Esophagus (tissue), 2 donors: ENCODE measurements around the gene ITPRIPL2. TPM values are rescaled to one million over a fixed set of nuclear protein-coding genes. Genes with fewer than 3 reads are reported as not detected.

Experiments used
- H3K27ac ChIP-seq, 2 donors: one replicate each; pipeline ENCODE4 v1.5.1; 2013; ENCODE audit warnings: low read depth in 2 of 2, mild to moderate bottlenecking in 2 of 2, inconsistent platforms in 1 of 2, low read length in 1 of 2, moderate library complexity in 1 of 2
- H3K27me3 ChIP-seq, 2 donors: one replicate each; pipeline ENCODE4 v1.6.1; 2013; ENCODE audit warnings: low read length in 2 of 2, control low read depth in 1 of 2, mild to moderate bottlenecking in 1 of 2; ENCODE audit not compliant: insufficient read depth in 2 of 2, control insufficient read depth in 1 of 2
- H3K36me3 ChIP-seq, 2 donors: one replicate each; pipeline ENCODE4 v1.6.1; 2013; ENCODE audit warnings: low read length in 1 of 2; ENCODE audit not compliant: control insufficient read depth in 2 of 2, insufficient read depth in 2 of 2
- H3K4me1 ChIP-seq, 2 donors: one replicate each; pipeline ENCODE4 v1.6.1; 2013; ENCODE audit warnings: low read length in 1 of 2; ENCODE audit not compliant: control insufficient read depth in 2 of 2, insufficient read depth in 2 of 2
- H3K4me3 ChIP-seq, 2 donors: one replicate each; pipeline ENCODE4 v1.5.1; 2013; ENCODE audit warnings: low read length in 2 of 2, mild to moderate bottlenecking in 2 of 2, low read depth in 1 of 2, moderate library complexity in 1 of 2
- H3K9me3 ChIP-seq, 2 donors: one replicate each; pipeline ENCODE4 v1.6.1; 2013; ENCODE audit warnings: mild to moderate bottlenecking in 2 of 2, low read depth in 1 of 2, low read length in 1 of 2, moderate library complexity in 1 of 2; ENCODE audit not compliant: control insufficient read depth in 2 of 2, insufficient read depth in 1 of 2
- WGBS, 2 donors: extraction: QIAGEN DNeasy Blood & Tissue Kit; methylation state at CpG; one replicate each; pipeline ENCODE4 v1.1.7; 2013; 5-methylcytosine and 5-hydroxymethylcytosine counted together
- polyA plus RNA-seq, 2 donors: library from polyadenylated mRNA; stranded (reverse); fragments of 200-250 nt; gene quantifications; one replicate each; pipeline ENCODE4 v1.2.3, GENCODE V29; 2013
- donor health status: healthy with polysubstance abuse.
- donor health status: Bipolar disorder and iron deficiency.

The ITPRIPL2 gene
- polyA plus RNA-seq, 2 donors = 10.5 to 13.3 TPM

- no peaks in the 10 kb centered on the region for H3K27me3 ChIP-seq
- no peak overlapping the region for H3K27ac ChIP-seq
- no peaks in the 10 kb centered on the region for H3K9me3 ChIP-seq
- H3K4me1 ChIP-seq = no peaks in the 10 kb centered on the region
- no peaks in the 10 kb centered on the region for H3K36me3 ChIP-seq
- H3K4me3 ChIP-seq = no peak overlapping the region
- WGBS, 2 donors = 77 to 89% methylated on average over 2 of the region's 2 CpGs
Observed at GRCh38 chr16:19092653-19093410, 20.9 kb upstream of the ITPRIPL2 start.

- H3K36me3 ChIP-seq = no peaks in the 10 kb centered on the region
- H3K4me1 ChIP-seq = no peaks in the 10 kb centered on the region
- 80 to 84% methylated on average over 15 of the region's 15 CpGs for WGBS, 2 donors
- no peaks in the 10 kb centered on the region for H3K27me3 ChIP-seq
- H3K4me3 ChIP-seq = no peak overlapping the region
- no peak overlapping the region for H3K27ac ChIP-seq
- H3K9me3 ChIP-seq = no peaks in the 10 kb centered on the region
Observed at GRCh38 chr16:19093631-19094541, 19.9 kb upstream of the ITPRIPL2 start.

- H3K4me1 ChIP-seq = no peaks in the 10 kb centered on the region
- WGBS, 2 donors = 66 to 75% methylated on average over 11 of the region's 11 CpGs
- no peaks in the 10 kb centered on the region for H3K9me3 ChIP-seq
- no peaks in the 10 kb centered on the region for H3K36me3 ChIP-seq
- no peak overlapping the region for H3K27ac ChIP-seq
- no peaks in the 10 kb centered on the region for H3K27me3 ChIP-seq
- H3K4me3 ChIP-seq = no peak overlapping the region
Observed at GRCh38 chr16:19094542-19095365, 19.0 kb upstream of the ITPRIPL2 start.

DNA sequence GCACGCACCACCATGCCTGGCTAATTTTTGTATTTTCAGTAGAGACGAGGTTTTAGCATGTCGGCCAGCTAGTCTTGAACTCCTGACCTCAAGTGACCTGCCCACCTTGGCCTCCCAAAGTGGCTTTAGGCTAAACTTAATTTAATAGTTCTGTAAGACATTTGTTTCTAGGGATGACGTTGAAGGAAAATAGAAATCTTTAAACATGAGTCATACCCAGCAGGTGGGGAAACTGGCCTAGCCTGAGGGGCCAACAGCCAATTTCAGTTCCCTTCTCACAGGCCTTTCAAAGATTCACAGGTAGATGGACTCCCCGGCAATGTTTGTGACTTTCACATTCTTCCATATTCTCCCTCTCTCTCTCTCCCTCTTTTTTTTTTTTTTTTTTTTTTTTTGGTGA, 18.1 kb upstream of the ITPRIPL2 start:
- Histone ChIP-seq H3K27me3 (no peaks in the 10 kb centered on the region), H3K27ac (no peak overlapping the region), H3K36me3 (no peaks in the 10 kb centered on the region), H3K4me3 (no peak overlapping the region), H3K9me3 (peaks cover 0 to 2% of the 10 kb centered on the region in 2 donors), H3K4me1 (no peaks in the 10 kb centered on the region)
- WGBS, 2 donors = 67 to 73% methylated on average over 5 of the region's 5 CpGs

DNA sequence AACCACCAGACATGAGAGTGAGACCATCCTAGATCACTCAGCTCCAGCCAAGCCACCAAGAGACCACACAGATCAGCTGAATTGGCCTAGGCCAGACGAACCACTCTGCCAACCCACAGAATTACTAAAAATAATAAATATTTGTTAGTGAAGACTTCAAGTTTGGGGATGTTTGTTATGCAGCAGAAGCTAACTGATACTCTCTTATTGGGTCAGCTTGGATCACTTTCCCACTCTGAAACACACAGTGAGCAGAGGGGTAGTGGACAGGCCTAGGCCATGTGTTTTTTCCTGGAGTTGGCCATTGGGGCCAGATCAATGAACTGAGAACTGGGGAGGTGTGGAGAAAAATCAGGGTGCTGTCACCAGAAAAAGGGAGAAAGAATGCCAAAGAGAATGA, 15.6 kb upstream of the ITPRIPL2 start:
- 74 to 94% methylated on average over 1 of the region's 1 CpG for WGBS, 2 donors
- Histone ChIP-seq H3K27me3 (no peaks in the 10 kb centered on the region), H3K4me3 (no peak overlapping the region), H3K36me3 (no peaks in the 10 kb centered on the region), H3K4me1 (no peaks in the 10 kb centered on the region), H3K9me3 (peaks cover 0 to 2% of the 10 kb centered on the region in 2 donors), H3K27ac (no peak overlapping the region)

GRCh38 chr16:19102187-19102872, 11.4 kb upstream of the ITPRIPL2 start:
- Histone ChIP-seq H3K4me3 (no peak overlapping the region), H3K4me1 (no peaks in the 10 kb centered on the region), H3K27ac (no peak overlapping the region), H3K9me3 (peaks cover 0 to 2% of the 10 kb centered on the region in 2 donors), H3K27me3 (no peaks in the 10 kb centered on the region), H3K36me3 (no peaks in the 10 kb centered on the region)
- WGBS, 2 donors = 71 to 72% methylated on average over 16 of the region's 16 CpGs

DNA sequence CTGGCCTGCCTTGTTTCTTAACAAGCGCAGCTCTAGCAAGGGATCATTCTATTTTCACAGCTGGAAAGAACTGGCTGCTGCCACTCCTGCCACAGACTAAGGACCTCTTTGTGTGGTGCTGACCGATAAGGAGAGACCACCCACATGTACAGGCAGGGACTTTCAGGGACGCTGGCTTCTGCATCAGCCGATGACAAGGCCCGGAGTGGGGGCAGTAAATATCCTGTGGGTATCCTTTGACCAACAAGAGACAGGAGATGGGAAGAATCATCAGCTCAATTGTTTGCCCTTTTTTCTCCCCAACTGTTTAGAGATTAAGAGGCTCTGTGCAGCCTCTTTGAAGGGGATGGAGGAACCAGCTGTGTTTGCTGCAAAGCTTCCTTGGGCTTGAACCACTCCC, 9.2 kb upstream of the ITPRIPL2 start:
- no peaks in the 10 kb centered on the region for H3K4me1 ChIP-seq
- peaks cover 0 to 2% of the 10 kb centered on the region in 2 donors for H3K9me3 ChIP-seq
- no peaks in the 10 kb centered on the region for H3K27me3 ChIP-seq
- WGBS, 2 donors = 82 to 87% methylated on average over 5 of the region's 5 CpGs
- H3K4me3 ChIP-seq = no peak overlapping the region
- no peak overlapping the region for H3K27ac ChIP-seq
- H3K36me3 ChIP-seq = no peaks in the 10 kb centered on the region

- H3K27ac ChIP-seq = no peak overlapping the region
- H3K36me3 ChIP-seq = no peaks in the 10 kb centered on the region
- peaks cover 0 to under 1% of the 10 kb centered on the region in 2 donors for H3K9me3 ChIP-seq
- H3K4me3 ChIP-seq = no peak overlapping the region
- no peaks in the 10 kb centered on the region for H3K27me3 ChIP-seq
- WGBS, 2 donors = 85 to 87% methylated on average over 6 of the region's 6 CpGs
- no peaks in the 10 kb centered on the region for H3K4me1 ChIP-seq
Observed at GRCh38 chr16:19105131-19105530, 8.6 kb upstream of the ITPRIPL2 start.
